ENCODE measurements around the gene ARID3C. TPM values are rescaled to one million over a fixed set of nuclear protein-coding genes. Genes with fewer than 3 reads are reported as not detected.

The ARID3C gene
- polyA plus RNA-seq, 1 of the 3 experiments (the other 2 are of a cell fraction) = 0.08 TPM

- TF ChIP-seq REST (IDR thresholded peaks at IDR 0.05; ENCODE audit: low read depth, low read length) (no peak), NFIC (IDR thresholded peaks at IDR 0.05; ENCODE audit: borderline replicate concordance) (no peak), PBX3 (IDR thresholded peaks at IDR 0.05) (no peak), ELF1 (IDR thresholded peaks at IDR 0.05) (no peak), YY1 (IDR thresholded peaks at IDR 0.05; ENCODE audit: low read depth) (no peak), SMC3 (IDR thresholded peaks at IDR 0.05; ENCODE audit: low read depth, low read length) (no peak), FOXM1 (IDR thresholded peaks at IDR 0.05; ENCODE audit: low read depth) (no peak), RCOR1 (IDR thresholded peaks at IDR 0.05; ENCODE audit: low read length) (no peak), USF1 (IDR thresholded peaks at IDR 0.05; ENCODE audit: borderline replicate concordance, low read depth) (no peak), TAF1 (IDR thresholded peaks at IDR 0.05; ENCODE audit: borderline replicate concordance, low read depth, low read length) (no peak), USF2 (IDR thresholded peaks at IDR 0.05; ENCODE audit: borderline replicate concordance, low read depth, low read length) (no peak)
Measured at GRCh38 chr9:34575241-34575640, 53.6 kb downstream of the ARID3C start (continued).

DNA sequence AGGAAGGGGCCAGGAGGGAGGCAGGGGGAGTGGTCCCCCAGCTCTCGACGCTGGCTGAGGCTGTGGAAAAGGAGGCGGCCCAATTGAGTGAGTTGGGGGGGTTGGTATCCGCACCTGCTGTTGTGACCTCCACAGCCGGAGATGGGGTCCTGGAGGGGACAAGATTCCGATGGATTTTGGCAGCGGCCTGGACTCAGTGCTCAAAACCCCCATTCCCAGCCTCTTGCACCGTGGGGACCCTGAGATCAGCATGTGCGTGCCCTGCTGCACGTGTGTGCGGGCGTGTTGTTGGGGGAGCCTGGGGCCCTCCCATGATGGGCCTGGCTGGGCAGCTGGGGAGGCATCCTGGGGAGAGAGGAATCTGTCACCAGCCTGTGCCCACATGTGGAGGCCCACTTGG is 54.3 kb downstream of the ARID3C start:
- H3K9me3 ChIP-seq = no peaks in the 10 kb centered on the region
- H3K79me2 ChIP-seq (ENCODE audit: insufficient read depth) = no peaks in the 10 kb centered on the region
- no peaks in the 10 kb centered on the region for H3K9me2 ChIP-seq
- peaks cover 0 to 90% of the 10 kb centered on the region in 2 experiments; a peak in 1 of 4 replicates for H3K4me1 ChIP-seq (ENCODE audit: control insufficient read depth in 1 of 2, insufficient read depth in 2 of 2, low read depth in 1 of 2, low read length in 1 of 2)
- H3K9ac ChIP-seq = no peak overlapping the region
- WGBS (ENCODE audit: low lambda C conversion rate) = 91% methylated on average over 8 of the region's 12 CpGs
- H3K27ac ChIP-seq (ENCODE audit: low read depth in 2 of 2, low read length in 1 of 2) = peak overlapping the region in 1 of 2 experiments; percentile 44; a peak in 1 of 4 replicates
- no peak overlapping the region for H2AFZ ChIP-seq (ENCODE audit: low read depth)
- no peaks in the 10 kb centered on the region for H3F3A ChIP-seq (replicated peaks; ENCODE audit: insufficient read depth)
- peaks cover 12% of the 10 kb centered on the region; the same call in 1 of the 2 replicates for H3K27me3 ChIP-seq (ENCODE audit: insufficient read depth)
- no peak overlapping the region for H3K4me2 ChIP-seq
- no peaks in the 10 kb centered on the region for H4K20me1 ChIP-seq (ENCODE audit: insufficient read depth)
- H3K36me3 ChIP-seq (replicated peaks in 1 of 2; ENCODE audit: control insufficient read depth in 1 of 2, insufficient read depth in 2 of 2, low read length in 1 of 2) = no peaks in the 10 kb centered on the region
- POLR2A ChIA-PET = no interaction called here
- no peak overlapping the region for H3K4me3 ChIP-seq (ENCODE audit: low read depth in 2 of 2, low read length in 1 of 2)
- DNase-seq = no peak
- CTCF ChIA-PET = interaction anchor here (0.8 to 12.0 kb wide), 4 partner anchors 13 to 26 kb away, joined by 3 to 129 read pairs (median 4); no protein-coding TSS in a partner anchor
- TF ChIP-seq ZBTB33 (IDR thresholded peaks at IDR 0.05; ENCODE audit: borderline replicate concordance, low read depth) = no peak
- no peak for TF ChIP-seq EZH2phosphoT487 (IDR thresholded peaks at IDR 0.05; ENCODE audit: borderline replicate concordance, low read depth)
- no peak for TF ChIP-seq EP300 (IDR thresholded peaks at IDR 0.05; ENCODE audit: borderline replicate concordance in 1 of 2, low read depth in 1 of 2, low read length in 1 of 2)
- TF ChIP-seq SMC3 (IDR thresholded peaks at IDR 0.05; ENCODE audit: low read depth, low read length) = no peak
- no peak for TF ChIP-seq REST (IDR thresholded peaks at IDR 0.05; ENCODE audit: low read depth, low read length)
- TF ChIP-seq, protein P1, sequence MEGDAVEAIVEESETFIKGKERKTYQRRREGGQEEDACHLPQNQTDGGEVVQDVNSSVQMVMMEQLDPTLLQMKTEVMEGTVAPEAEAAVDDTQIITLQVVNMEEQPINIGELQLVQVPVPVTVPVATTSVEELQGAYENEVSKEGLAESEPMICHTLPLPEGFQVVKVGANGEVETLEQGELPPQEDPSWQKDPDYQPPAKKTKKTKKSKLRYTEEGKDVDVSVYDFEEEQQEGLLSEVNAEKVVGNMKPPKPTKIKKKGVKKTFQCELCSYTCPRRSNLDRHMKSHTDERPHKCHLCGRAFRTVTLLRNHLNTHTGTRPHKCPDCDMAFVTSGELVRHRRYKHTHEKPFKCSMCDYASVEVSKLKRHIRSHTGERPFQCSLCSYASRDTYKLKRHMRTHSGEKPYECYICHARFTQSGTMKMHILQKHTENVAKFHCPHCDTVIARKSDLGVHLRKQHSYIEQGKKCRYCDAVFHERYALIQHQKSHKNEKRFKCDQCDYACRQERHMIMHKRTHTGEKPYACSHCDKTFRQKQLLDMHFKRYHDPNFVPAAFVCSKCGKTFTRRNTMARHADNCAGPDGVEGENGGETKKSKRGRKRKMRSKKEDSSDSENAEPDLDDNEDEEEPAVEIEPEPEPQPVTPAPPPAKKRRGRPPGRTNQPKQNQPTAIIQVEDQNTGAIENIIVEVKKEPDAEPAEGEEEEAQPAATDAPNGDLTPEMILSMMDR (IDR thresholded peaks at IDR 0.05) = no peak
- no peak for TF ChIP-seq TCF12 (IDR thresholded peaks at IDR 0.05)
